ENCODE measurements around the gene PIGU. TPM values are rescaled to one million over a fixed set of nuclear protein-coding genes. Genes with fewer than 3 reads are reported as not detected.

Gene PIGU
- 14.7 and 20.7 TPM in 2 replicates for total RNA-seq

DNA sequence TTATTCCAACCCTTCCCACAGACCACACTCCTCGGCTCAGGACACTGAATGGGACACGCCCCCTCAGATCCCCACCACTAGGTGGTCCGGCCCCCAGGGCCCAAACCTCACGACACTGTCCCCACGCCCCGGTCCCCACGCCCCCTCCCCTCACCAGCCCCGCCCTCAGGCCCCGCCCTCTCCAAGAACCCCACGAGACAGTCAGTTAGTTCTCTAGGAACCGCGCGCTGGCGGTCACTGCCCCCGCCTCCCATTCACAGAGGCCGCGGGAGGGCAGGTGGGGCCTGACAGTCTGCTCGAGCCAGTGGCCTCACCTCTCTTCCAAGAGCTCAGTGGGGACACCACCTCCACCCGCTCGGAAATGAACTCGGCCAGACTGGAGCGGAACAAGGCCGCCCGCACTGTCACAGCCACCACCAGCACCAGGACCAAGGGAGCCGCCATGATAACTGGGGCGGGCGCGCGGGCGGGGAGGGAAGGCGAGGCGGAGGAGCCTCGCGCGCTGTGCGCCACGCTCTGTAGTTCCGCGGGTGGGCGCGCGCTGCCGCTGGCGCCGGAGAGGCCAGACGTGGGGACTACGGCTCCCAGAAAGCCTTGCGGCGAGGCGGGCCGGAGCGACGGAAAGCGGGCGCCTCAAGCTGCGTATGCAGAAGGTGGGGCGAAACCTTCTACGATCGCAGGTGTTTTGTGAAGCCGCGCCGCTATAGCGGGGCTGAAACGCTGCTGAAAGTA lies at the start of gene PIGU:
Gene PIGU, minus strand, starts transcription at position 451 of the 732 bp plus-strand sequence. Its CDS starts 7 bp downstream, at position 444.

DNA sequence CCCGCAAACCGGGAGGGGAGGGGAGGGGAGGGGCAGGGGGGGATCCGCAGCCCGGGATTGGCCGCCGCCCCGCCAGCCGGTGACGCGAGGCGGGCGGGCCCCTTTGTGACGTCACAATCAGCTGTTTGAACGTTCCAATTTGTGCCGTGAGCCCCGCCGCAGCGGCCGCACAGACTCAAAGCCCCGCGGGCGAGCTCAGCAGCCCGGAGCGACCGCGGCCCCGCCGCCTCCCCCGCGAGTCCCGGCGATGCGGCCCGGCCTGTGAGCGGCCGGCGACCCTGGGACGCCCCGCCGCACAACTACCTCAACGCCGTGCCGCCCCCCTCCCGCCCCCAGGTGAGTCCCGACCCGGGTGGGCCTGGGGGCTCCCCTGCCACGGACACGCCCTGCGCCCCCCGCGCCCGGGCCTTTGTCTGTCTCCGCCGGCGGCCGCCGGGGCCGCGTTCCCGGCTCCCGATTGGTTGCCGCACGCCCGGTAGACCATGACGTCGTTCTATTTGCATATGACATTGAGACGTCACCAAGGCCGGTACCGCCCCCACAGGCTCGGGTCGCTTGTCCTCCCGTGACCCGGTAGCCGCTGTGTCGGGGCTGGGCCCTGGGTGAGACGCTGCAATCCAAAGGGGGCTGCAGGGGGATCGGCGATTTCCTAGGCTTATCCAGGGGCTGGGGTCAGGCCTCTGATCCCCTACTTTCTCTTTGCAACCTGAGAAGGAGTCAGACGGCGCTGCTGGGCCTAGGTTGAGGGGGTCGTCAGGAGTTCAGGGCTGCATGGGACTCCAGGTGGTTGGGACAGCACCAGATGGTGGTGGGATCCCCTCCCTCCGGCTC lies 27.5 kb upstream of the PIGU start, which contains the start of gene TP53INP2:
Gene TP53INP2, plus strand, starts transcription at position 168 of the 831 bp plus-strand sequence. CDS start 4,396 bp downstream, outside the sequence.

GRCh38 chr20:34558320-34559218 lies 118.3 kb downstream of the PIGU start, which contains the start of gene MAP1LC3A:
Gene MAP1LC3A, plus strand, starts transcription at chr20:34558718. Its CDS starts 151 bp downstream, at chr20:34558869.

DNA sequence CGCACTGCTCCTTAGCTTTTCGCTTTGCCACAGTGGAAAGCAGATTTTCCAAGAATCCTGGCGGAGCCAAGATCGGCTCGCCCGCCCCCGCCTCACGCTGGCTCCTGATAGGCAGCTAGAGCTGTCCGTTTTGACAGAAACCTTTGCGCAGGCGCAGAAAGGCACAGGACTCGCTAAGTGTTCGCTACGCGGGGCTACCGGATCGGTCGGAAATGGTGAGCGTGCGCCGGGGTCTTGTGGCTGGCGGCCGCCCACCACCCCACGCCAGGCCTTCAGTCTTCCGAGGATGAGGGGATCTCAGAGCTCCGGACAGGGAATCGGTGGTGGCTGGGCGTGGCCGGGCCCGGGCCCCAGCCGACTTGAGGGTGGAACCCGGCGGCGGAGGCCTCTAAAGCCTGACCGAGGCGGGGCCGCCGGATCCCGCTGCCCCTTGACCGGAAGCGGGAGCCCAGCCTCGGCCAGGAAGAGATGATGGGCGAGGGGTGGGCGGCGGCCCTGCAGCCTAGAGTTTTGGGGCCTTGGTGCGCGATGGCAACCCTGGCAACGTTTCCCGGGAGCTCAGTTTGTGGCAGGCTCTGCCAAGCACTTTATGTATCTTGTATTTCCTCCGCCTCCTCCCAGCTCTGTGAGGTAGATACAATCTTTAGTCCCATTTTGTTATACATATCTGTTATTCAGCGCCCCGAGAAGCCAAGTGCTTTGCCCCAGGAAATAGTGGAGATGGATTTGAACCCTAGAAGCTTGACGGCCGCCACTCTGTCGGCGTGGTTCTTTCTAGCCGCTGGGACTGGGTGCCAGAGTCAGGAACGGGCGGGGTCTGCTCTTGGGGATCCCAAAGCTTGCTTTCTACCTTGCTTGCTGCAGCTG lies 160.4 kb downstream of the PIGU start, which contains the start of gene DYNLRB1:
Gene DYNLRB1, plus strand, starts transcription at position 176 of the 867 bp plus-strand sequence. Its CDS starts 37 bp downstream, at position 213.

Other genes with a start within 250 kb of the PIGU start
- 126 and 128 TPM in 2 replicates for gene DYNLRB1, start 160.7 kb downstream of the PIGU start, total RNA-seq
- 28.4 and 92.3 TPM in 2 replicates for gene MAP1LC3A, start 118.4 kb downstream of the PIGU start, total RNA-seq
- gene TP53INP2, start 27.3 kb upstream of the PIGU start, total RNA-seq = 6.4 and 19.5 TPM in 2 replicates
- gene NCOA6, start 148.6 kb upstream of the PIGU start, total RNA-seq = 9.9 and 12.7 TPM in 2 replicates
- 5.9 and 17.6 TPM in 2 replicates for gene GGT7, start 195.8 kb upstream of the PIGU start, total RNA-seq
- 35.4 and 71.7 TPM in 2 replicates for gene ACSS2, start 199.5 kb upstream of the PIGU start, total RNA-seq

Data from mesangial cell (primary cell).